Measurements from ENCODE around the gene GRID2IP.

The GRID2IP gene

DNA sequence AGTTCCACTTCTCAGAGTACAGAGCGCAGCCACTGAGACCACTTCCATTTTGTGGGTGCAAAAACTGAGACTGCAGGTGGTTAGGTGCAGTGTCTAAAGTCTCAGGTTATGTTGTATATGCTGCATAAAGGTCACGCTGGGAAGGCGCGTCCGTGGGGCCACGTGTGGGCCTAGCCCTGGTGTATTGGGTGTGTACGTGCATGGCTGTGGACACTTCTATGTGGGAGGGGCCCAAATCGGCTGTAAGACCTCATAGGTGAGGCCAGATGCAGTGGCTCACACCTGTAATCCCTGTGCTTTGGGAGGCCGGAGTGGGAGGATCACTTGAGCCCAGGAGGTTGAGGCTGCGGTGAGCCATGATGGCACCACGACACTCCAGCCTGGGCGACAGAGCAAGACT lies 37.7 kb downstream of the GRID2IP start:
- DNase-seq = no peak

DNA sequence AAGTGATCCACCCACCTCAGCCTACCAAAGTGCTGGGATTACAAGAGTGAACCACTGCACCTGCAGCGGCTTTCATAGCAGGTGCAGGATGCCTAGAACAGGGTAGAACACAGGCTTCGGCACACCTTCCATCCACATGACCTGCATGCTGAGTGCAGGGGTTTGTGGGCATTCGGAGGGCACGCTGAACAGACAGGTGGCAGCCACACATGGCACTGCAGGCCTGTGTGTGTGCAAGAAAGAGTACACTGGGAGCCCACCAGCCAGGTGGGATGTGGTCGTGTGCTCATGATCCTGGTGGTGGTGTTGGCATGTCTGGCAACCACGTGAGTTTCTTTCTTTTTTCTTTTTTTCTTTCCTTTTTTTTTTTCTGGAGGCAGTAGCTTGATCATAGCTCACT lies 38.4 kb downstream of the GRID2IP start:
- no peak for DNase-seq

DNA sequence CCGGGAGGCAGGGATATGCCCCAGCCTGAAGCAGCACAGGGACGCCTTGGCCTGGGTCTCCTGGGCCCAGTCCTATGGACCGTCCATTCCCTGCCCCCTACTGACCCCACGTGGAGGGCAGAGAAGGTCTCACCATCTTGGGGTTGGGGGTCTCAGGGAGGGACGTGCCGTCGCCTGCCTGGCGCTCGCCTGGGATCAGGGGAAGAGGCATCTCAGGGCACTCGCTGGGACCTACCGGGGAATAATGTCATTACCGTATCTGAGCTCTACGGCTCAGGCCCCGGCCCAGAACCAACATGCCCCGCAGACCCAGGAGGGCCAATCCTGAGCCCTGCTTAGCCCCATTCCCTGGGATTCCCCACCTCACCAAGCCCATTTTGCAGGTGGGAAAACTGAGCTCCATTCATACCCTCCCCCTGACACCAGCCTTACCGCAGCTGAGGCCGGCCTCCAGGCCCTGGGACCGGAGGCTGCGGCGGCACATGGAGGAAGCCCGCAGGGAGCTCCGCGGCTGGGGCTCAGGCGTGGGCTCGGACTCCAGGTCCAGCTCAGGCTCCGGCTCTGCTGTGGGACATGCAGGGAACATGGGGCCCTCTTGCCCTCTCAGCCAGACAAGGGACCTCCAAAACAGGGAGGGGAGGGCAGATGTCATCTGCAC lies 40.7 kb downstream of the GRID2IP start:
- no peak for DNase-seq

DNA sequence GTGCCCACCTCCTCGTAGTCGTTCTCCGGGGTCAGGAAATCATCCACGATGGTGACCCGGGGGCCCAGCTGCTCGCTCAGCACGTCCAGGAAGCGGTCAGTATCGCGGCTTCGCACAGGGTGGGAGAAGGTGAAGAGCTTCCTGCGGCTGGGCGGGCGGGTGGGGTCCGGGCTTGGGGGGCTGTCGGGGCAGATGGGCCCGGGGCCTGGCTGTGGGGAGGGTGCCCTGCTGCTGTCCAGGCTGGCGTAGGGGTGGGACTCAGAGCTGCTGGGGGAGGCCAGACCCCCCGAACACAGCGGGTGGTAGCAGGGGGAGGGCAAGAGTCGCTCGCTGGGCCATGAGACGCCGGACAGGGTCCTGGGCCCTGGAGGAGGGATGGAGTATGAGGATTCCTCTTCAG lies 42.3 kb downstream of the GRID2IP start:
- no peak for DNase-seq

DNA sequence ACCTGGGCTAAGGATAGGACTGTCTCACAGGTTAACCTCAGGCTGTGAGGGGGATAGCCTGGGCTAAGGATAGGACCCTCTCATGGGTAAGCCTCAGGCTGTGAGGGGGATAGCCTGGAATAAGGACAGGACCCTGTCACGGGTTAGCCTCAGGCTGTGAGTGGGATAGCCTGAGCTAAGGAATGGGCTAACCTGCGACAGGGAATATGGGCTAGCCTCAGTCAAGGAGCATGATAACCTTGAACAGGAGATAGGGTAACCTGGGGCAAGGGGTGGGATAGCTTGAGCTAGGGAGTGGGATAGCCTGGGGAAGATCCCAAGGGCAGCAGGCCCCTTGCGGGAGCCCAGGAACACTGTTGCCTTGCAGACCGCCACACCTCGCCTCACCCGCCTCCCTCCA lies 42.7 kb downstream of the GRID2IP start:
- no peak for DNase-seq

- DNase-seq = no peak
Observed at GRCh38 chr7:6507906-6508305, 43.4 kb downstream of the GRID2IP start.

DNA sequence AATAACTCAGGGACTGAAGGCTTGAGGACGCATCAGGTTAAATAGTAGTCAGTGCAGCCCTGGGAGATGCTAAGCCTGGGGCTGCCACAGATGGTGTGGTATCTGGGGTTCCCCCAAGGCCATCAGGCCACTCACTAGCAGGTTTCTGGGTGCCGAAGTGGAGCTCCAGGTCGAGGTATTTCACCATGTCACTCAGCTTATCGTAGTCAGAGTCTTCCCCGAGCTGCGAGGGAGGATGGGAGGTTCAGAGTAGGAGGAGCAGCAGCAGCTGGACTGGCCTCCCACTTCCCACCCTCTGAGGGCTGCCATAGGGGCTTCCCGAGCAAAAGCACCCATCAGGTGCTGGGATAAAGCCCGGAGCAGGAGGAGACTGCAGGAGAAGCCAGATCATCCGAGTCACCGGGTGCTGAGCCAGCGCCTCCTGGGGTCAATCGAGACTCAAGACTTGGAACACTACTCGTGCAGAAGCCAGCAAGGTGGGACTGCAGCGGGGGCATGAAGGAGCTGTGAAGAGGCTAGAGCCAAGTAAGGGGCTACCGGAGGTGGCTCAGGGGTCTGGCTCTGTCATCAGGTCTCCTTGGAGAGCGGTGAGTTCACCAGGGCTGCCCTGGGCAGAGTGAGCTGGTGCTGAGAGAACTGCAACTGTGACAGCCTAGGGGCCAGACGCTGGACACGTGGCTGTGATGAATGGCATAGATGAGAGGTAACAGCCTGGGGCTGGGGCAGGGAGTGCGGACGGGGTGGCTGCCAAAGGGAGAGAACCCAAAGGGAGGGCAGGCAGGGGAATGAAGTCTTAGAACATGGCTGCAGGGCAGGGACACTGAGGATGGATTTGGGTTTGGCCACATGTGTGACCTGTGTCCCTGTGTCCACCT lies 45.3 kb downstream of the GRID2IP start:
- no peak for DNase-seq

GRCh38 chr7:6504996-6505395 lies 46.3 kb downstream of the GRID2IP start:
- no peak for DNase-seq

DNA sequence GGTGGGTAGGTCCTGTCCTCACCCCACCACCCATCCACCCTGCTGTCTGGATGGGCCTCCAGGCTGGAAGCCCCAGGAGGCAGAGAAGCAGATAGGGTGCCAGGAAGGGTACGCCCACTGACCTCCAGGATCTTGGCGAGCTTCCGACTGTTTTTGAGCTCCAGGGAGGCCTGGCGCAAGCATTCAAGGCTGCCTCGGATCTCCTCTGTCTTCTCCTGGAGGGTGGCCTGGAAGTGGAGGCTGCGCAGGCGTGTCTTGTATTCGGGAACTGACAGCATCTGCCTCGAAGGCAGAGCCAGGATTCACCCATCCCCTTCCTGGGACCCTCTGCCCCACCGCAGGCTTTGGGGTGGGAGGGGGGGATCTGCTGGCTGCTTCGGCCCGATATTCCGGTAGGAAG lies 48.4 kb downstream of the GRID2IP start:
- no peak for DNase-seq

- DNase-seq = no peak
Observed at GRCh38 chr7:6501586-6502564, 49.4 kb downstream of the GRID2IP start.

DNA sequence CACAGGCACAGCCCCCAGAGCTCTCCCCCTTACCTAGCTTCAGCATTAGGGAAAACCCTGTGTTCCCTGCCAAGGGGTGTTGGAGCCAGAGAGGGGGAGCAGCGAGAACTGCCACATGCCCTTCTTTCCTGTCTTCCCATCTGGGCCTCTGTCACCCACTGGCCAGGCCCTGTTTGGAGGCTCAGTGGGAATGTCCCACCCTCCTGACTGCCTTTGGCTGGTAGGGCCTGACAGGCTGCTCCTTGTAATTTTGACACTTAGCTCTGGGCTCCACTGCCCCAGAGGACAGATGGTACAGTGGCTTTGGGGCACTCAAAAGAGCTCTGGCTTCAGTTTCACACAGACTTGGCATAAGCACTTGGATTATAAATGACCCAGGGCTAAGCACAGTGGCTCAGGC lies 50.6 kb downstream of the GRID2IP start:
- DNase-seq = no peak

- DNase-seq = no peak
Observed at GRCh38 chr7:6497994-6498393, 53.3 kb downstream of the GRID2IP start.

- no peak for DNase-seq
Observed at GRCh38 chr7:6497637-6497905, 53.7 kb downstream of the GRID2IP start.

GRCh38 chr7:6496842-6497636 lies 54.2 kb downstream of the GRID2IP start:
- no peak for DNase-seq

- no peak for DNase-seq
Observed at GRCh38 chr7:6495597-6496262, 55.5 kb downstream of the GRID2IP start.

DNA sequence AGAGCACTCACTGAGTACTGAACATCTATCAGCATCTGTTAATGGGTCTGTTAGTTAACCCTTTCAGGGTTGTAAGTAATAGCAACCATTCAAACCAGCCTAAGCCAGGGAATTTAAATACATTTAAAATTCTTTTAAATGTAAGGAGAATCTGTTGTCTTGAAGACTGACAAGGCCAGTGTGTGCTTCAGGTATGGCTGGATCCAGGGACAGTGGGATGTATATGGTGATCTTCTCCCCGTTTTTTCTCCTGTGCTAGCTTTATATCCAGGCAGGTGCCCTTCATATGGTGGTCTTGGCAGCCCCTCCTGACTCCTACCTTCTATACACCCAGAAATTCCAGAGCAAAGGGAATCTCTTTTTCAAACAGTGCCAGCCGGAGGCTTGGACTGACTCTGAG lies 56.9 kb downstream of the GRID2IP start:
- DNase-seq = no peak

DNA sequence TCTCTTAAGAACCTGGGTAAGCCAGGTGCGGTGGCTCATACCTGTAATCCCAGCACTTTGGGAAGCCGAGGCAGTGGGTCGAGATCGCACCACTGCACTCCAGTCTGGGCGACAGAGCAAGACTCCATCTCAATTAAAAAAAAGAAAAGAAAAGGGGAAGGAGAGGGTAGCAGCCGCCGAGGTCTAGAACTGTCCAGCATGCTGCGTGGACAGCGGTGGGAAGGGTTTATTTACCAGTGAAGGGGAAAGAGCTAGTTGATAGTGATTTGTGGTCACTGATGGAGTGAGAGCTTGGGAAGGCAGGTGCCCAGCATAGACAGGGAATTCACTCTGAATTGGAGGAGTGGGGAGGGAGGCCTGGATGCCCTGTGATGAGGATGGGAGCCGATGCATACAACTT lies 60.1 kb downstream of the GRID2IP start:
- DNase-seq = no peak

- DNase-seq = no peak
Observed at GRCh38 chr7:6489612-6490011, 61.6 kb downstream of the GRID2IP start.

- no peak for DNase-seq
Observed at GRCh38 chr7:6487184-6487545, 64.1 kb downstream of the GRID2IP start.

DNA sequence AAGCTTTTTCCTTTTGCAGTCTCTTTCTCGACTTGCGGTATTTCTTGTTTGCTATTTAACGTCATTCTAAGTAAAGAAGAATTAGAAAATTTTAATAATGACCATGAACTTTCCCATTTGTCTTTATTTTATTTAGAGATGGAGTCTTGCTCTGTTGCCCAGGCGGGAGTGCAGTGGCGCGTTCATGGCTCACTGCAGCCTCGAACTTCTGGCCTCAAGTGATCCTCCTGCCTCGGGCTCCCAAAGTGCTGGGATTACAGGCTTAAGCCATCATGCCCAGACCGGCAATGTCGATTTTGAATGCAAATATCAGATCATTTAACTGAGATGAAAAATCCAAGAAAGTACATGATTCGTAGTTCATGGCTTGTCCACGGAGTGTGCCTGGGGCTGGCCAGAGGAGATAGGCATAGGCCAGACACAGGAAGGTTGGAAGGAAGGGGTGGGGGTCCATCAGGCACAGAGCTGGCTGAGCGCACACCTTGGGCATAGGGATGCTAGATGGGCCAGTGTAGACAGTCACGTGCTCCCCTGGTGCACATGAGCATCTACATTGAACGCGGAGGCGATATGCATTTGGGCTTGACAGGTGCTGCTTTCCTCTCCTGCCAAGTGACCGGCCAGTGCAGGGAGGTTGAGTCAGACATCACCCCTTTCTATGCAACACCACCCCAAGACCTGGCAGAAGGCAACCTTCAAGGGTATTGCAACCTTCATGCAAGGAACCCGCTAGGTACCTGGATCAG lies 64.7 kb downstream of the GRID2IP start:
- DNase-seq = no peak

DNA sequence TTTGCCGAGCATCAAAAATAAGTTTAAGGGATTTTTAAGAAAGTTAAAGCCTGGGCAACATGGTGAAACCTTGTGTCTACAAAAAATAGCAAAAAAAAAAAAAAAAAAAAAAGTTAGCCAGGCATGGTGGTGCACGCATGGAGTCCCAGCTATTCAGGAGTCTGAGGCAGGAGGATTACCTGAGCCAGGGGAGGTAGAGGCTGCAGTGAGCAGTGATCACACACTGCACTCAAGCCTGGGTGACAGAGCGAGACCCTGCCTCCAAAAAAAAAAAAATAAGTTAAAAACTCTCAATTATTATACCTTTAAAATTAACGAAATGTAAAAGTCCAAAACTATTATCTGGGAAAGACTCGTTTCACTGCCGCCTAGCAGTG lies 68.5 kb downstream of the GRID2IP start:
- DNase-seq = no peak

DNA sequence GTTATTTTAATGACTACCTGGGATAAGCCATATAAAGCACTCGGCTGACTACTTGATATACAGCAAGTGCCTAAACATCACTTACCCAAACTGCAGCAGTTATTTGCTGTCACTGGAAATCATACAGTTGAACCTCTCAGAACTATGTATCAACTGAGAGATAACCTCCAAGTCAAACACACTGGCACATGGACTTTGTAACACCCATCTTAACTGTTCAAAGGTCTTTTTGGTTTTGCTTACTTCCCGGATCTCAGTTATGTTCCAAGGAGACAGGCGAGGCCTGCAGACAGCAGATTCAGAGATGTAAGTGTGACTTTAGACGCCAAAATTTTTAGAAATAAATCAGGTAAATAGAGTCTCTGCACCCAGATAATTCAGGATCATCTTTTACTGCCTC lies 69.0 kb downstream of the GRID2IP start:
- DNase-seq = no peak
